Central memory CD8-positive, alpha-beta T cell (primary cell): ENCODE measurements around the gene ANO2.
"Not testable (repeated sequence)": the region's sequence is repeated elsewhere in the genome, so short reads cannot be mapped to it uniquely, and the experiment has no call there.

Experiments used
- ATAC-seq: fragments of 150-1000 bp; cut with Tn5 transposase; replicated peaks from 2 replicates; pipeline ENCODE4 v1.10.0; 2022; ENCODE audit warnings: mild to moderate bottlenecking, moderate FRiP score, moderate number of reproducible peaks; ENCODE audit not compliant: poor library complexity, severe bottlenecking; ENCODE audit errors: extremely low read depth
- DNase-seq, 2 donors: peaks; one replicate each; pipeline ENCODE4 v3.0.0; 2021; ENCODE audit warnings: low spot score in 2 of 2
- H3K27ac Mint-ChIP-seq: one replicate; pipeline ENCODE4 v1.8.0; 2022; ENCODE audit warnings: low read depth, mild to moderate bottlenecking, moderate library complexity, mixed read lengths
- H3K27me3 Mint-ChIP-seq: one replicate; pipeline ENCODE4 v1.8.0; 2022; ENCODE audit warnings: mixed read lengths
- H3K36me3 Mint-ChIP-seq: one replicate; pipeline ENCODE4 v1.8.0; 2022; ENCODE audit warnings: mild to moderate bottlenecking, moderate library complexity, mixed read lengths; ENCODE audit not compliant: insufficient read depth
- H3K4me1 Mint-ChIP-seq: one replicate; pipeline ENCODE4 v1.8.0; 2022; ENCODE audit warnings: mixed read lengths
- H3K4me3 Mint-ChIP-seq: one replicate; pipeline ENCODE4 v1.8.0; 2022; ENCODE audit warnings: mild to moderate bottlenecking, moderate library complexity, mixed read lengths
- H3K9me3 Mint-ChIP-seq: one replicate; pipeline ENCODE4 v1.8.0; 2022; ENCODE audit warnings: mixed read lengths

The ANO2 gene

GRCh38 chr12:5705791-5706190 is 239.3 kb downstream of the ANO2 start:
- no peak for ATAC-seq
- H3K27ac Mint-ChIP-seq = no peak overlapping the region
- no peaks in the 10 kb centered on the region for H3K4me1 Mint-ChIP-seq
- no peak overlapping the region for H3K4me3 Mint-ChIP-seq
- H3K27me3 Mint-ChIP-seq = peaks cover 28% of the 10 kb centered on the region
- H3K36me3 Mint-ChIP-seq = peaks cover 2% of the 10 kb centered on the region
- no peak for DNase-seq
- H3K9me3 Mint-ChIP-seq = peaks cover 5% of the 10 kb centered on the region

- ATAC-seq (no peak), DNase-seq (no peak)
- Mint-ChIP-seq H3K27ac (no peak overlapping the region), H3K27me3 (peaks cover 6% of the 10 kb centered on the region), H3K4me3 (no peak overlapping the region), H3K9me3 (no peaks in the 10 kb centered on the region), H3K36me3 (no peaks in the 10 kb centered on the region), H3K4me1 (no peaks in the 10 kb centered on the region)
These were observed 250.2 kb downstream of the ANO2 start for GRCh38 chr12:5694759-5695409.

DNA sequence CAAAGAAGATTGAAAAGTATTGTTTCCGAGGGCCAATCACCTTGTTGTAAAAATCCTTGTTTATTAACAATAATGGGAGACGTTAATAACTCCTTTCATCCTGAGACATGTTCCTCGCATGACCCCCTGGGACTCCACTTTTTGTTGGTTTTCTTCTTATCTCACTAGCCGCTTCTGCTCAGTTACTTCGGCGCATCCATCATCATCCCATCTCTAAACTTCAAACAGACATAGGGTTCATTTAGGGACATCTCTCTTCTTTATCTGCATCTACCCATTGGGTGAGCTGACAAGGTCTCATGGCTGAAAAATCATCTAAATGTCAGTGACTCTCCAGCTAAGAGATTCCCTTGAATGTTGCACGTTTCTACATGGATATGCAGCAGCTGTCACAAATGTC is 252.2 kb downstream of the ANO2 start:
- no peaks in the 10 kb centered on the region for H3K9me3 Mint-ChIP-seq
- DNase-seq (no peak), ATAC-seq (no peak)

DNA sequence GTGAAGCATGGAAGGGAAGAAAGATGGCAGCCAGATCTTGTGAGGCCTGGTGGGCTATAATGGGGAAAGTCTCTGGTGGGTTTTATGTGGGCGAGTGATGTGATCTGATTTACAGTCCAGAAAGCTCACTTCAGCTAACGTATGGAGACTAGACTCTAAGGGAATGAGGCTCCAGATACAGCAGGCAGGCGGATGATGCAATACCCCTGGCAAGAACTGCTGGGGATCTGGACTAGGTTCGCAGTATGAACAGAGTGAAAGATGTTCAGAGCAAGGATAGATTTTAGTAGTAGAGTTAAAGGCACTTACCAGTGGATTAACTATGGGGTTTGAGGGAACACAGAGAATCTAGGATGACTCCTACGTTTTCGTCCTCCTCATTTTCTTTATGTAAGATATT is 253.1 kb downstream of the ANO2 start:
- Mint-ChIP-seq H3K36me3 (no peaks in the 10 kb centered on the region), H3K4me1 (no peaks in the 10 kb centered on the region), H3K9me3 (no peaks in the 10 kb centered on the region), H3K4me3 (no peak overlapping the region), H3K27me3 (peaks cover 6% of the 10 kb centered on the region), H3K27ac (no peak overlapping the region)
- ATAC-seq (no peak), DNase-seq (no peak)

More for the DNA sequence above, 252.2 kb downstream of the ANO2 start:
- no peaks in the 10 kb centered on the region for H3K36me3 Mint-ChIP-seq
- H3K27ac Mint-ChIP-seq = no peak overlapping the region
- peaks cover 6% of the 10 kb centered on the region for H3K27me3 Mint-ChIP-seq
- H3K4me1 Mint-ChIP-seq = no peaks in the 10 kb centered on the region
- no peak overlapping the region for H3K4me3 Mint-ChIP-seq

GRCh38 chr12:5690240-5690639 is 254.8 kb downstream of the ANO2 start:
- Mint-ChIP-seq H3K27me3 (peaks cover 6% of the 10 kb centered on the region), H3K4me1 (no peaks in the 10 kb centered on the region), H3K27ac (no peak overlapping the region), H3K36me3 (no peaks in the 10 kb centered on the region), H3K4me3 (no peak overlapping the region), H3K9me3 (no peaks in the 10 kb centered on the region)
- no peak for ATAC-seq
- DNase-seq = no peak

DNA sequence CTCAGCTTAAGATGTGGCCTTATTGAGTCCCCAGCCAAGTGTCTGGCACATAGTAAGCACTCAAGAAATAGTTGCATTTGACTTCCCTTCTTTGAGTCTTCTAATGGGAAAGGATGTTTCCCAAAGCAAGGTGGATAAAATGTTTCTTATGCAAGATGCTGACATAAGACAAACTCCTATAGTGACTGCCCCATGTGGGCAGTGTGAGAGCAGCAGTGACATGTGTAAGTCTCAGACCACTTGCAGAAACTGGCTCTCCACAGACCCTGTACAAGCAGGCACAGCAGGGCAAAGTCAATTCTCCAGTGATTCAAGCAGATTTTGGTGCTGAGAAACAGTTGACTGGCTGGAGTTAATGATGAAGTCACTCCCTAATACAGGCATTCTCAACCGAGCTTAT is 255.3 kb downstream of the ANO2 start:
- Mint-ChIP-seq H3K9me3 (no peaks in the 10 kb centered on the region), H3K27me3 (peaks cover 6% of the 10 kb centered on the region), H3K4me1 (no peaks in the 10 kb centered on the region), H3K36me3 (no peaks in the 10 kb centered on the region), H3K4me3 (no peak overlapping the region), H3K27ac (no peak overlapping the region)
- no peak for DNase-seq
- ATAC-seq = no peak

DNA sequence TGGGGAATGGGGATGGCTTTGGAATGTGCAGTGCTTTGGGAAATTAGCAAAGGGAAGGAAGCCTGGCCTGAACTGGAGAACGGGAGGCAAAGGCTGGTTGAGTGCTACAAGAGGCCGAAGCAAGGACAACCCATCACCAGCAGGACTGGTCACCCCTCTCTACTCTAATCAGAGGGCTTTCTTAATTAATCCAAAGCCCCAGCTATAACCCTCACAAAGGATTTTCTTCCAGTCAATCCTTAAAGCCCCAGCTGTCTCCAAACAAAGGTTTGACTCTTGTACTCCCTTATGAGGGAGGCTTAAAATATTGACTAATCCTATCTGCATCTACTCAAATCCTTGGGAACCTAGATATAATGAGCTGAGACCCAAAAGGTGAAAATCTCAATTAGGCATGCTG is 256.8 kb downstream of the ANO2 start:
- no peaks in the 10 kb centered on the region for H3K9me3 Mint-ChIP-seq
- no peak overlapping the region for H3K4me3 Mint-ChIP-seq
- H3K27ac Mint-ChIP-seq = no peak overlapping the region
- H3K36me3 Mint-ChIP-seq = no peaks in the 10 kb centered on the region
- no peaks in the 10 kb centered on the region for H3K27me3 Mint-ChIP-seq
- ATAC-seq = no peak
- no peaks in the 10 kb centered on the region for H3K4me1 Mint-ChIP-seq
- DNase-seq = no peak

DNA sequence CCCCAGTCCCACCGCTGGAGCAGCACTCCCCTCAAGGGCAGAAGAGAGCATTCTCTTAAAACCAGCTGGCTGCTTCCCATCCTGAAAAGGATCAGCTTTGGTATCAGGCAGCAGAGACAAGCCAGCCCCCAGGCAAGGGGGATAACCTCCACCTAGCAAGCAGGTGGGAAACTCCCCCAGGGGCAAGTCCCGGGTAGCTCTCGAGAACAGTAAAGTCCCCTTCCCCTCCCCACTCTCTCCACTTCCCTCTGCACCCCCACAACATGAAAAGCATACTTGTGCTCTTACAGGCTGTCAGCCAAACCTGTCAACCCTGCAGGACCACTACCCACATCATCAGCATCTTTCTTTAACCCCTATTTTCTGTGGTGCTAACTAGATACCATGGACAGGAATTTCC is 259.1 kb downstream of the ANO2 start:
- H3K4me1 Mint-ChIP-seq = no peaks in the 10 kb centered on the region
- ATAC-seq = no peak
- H3K4me3 Mint-ChIP-seq = no peak overlapping the region
- H3K27me3 Mint-ChIP-seq = no peaks in the 10 kb centered on the region
- no peaks in the 10 kb centered on the region for H3K9me3 Mint-ChIP-seq
- no peak for DNase-seq
- H3K36me3 Mint-ChIP-seq = no peaks in the 10 kb centered on the region
- H3K27ac Mint-ChIP-seq = no peak overlapping the region

GRCh38 chr12:5684989-5685388 is 260.1 kb downstream of the ANO2 start:
- H3K27ac Mint-ChIP-seq = no peak overlapping the region
- H3K4me3 Mint-ChIP-seq = no peak overlapping the region
- ATAC-seq (no peak), DNase-seq (no peak)
- no peaks in the 10 kb centered on the region for H3K4me1 Mint-ChIP-seq
- no peaks in the 10 kb centered on the region for H3K9me3 Mint-ChIP-seq
- H3K27me3 Mint-ChIP-seq = peaks cover 7% of the 10 kb centered on the region
- H3K36me3 Mint-ChIP-seq = no peaks in the 10 kb centered on the region

GRCh38 chr12:5682581-5682980 is 262.5 kb downstream of the ANO2 start:
- H3K4me1 Mint-ChIP-seq = no peaks in the 10 kb centered on the region
- H3K27me3 Mint-ChIP-seq = peaks cover 19% of the 10 kb centered on the region
- H3K4me3 Mint-ChIP-seq = no peak overlapping the region
- no peaks in the 10 kb centered on the region for H3K36me3 Mint-ChIP-seq
- DNase-seq (no peak), ATAC-seq (no peak)
- no peaks in the 10 kb centered on the region for H3K9me3 Mint-ChIP-seq
- H3K27ac Mint-ChIP-seq = no peak overlapping the region

DNA sequence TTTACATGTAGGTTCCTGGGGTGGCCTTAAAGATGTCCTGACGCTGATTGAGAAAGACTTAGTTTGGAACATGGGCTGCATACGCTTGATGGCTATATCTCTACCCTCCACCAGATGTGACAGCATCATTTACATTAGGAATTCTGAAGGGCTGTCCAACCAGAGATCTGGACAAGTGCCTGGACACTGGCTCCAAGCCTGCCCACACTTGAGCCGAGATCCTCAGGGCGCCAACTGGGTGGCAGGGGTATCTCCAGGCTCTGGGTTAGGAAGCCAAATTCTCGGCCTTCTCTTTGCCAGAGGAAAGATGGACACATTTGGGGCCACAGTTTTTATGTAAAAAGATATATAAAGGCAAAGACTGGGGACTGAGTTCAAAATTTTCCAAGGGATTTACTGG is 266.9 kb downstream of the ANO2 start:
- no peak for DNase-seq
- no peaks in the 10 kb centered on the region for H3K9me3 Mint-ChIP-seq
- no peaks in the 10 kb centered on the region for H3K36me3 Mint-ChIP-seq
- no peak for ATAC-seq
- no peak overlapping the region for H3K4me3 Mint-ChIP-seq
- peaks cover 60% of the 10 kb centered on the region for H3K27me3 Mint-ChIP-seq
- no peaks in the 10 kb centered on the region for H3K4me1 Mint-ChIP-seq
- H3K27ac Mint-ChIP-seq = no peak overlapping the region

GRCh38 chr12:5669624-5670023 is 275.4 kb downstream of the ANO2 start:
- H3K4me3 Mint-ChIP-seq, H3K4me1 Mint-ChIP-seq, H3K27ac Mint-ChIP-seq, DNase-seq, ATAC-seq, H3K9me3 Mint-ChIP-seq, H3K36me3 Mint-ChIP-seq: not testable (repeated sequence)
- H3K27me3 Mint-ChIP-seq = peaks cover 24% of the 10 kb centered on the region

GRCh38 chr12:5665615-5666014 is 279.4 kb downstream of the ANO2 start:
- Mint-ChIP-seq H3K4me3 (no peak overlapping the region), H3K27me3 (no peaks in the 10 kb centered on the region), H3K36me3 (peaks cover 2% of the 10 kb centered on the region), H3K9me3 (no peaks in the 10 kb centered on the region), H3K4me1 (no peaks in the 10 kb centered on the region), H3K27ac (no peak overlapping the region)
- ATAC-seq (no peak), DNase-seq (no peak)

- ATAC-seq (no peak), DNase-seq (no peak)
- Mint-ChIP-seq H3K4me1 (no peaks in the 10 kb centered on the region), H3K36me3 (no peaks in the 10 kb centered on the region), H3K27me3 (no peaks in the 10 kb centered on the region), H3K9me3 (no peaks in the 10 kb centered on the region), H3K27ac (no peak overlapping the region), H3K4me3 (no peak overlapping the region)
These were observed 283.2 kb downstream of the ANO2 start for GRCh38 chr12:5661811-5662210.
